ENCODE data around the gene CAPN3. TPM values are rescaled to one million over a fixed set of nuclear protein-coding genes. Genes with fewer than 3 reads are reported as not detected.

The CAPN3 gene
- total RNA-seq, 4 donors from 2014 or later: 2.3 to 7.5 (median 4.7) TPM

DNA sequence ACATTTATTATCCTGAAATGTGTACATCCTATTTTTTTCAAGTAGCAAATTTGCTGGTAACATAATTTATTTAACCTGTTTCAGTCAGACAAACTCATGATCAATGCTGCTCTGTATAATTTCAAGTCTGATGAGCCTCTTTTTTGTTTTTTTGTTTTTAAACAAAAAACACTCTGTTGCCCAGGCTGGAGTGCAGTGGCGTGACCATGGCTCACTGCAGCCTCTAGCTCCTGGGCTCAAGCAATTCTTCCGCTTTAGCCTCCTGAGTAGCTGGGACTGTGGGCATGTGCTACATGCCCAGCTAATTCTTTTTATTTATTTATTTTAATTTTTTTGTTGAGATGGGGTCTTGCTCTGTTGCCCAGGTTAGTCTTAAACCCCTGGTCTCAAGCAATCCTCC lies 40.1 kb upstream of the CAPN3 start:
- Histone ChIP-seq H3K27me3 (no peaks in the 10 kb centered on the region), H3K36me3 (peaks cover 0 to 39% (median 9%) of the 10 kb centered on the region in 4 donors), H3K4me3 (no peak overlapping the region), H3K27ac (replicated peaks in 1 of 4) (no peak overlapping the region), H3K9me3 (no peaks in the 10 kb centered on the region), H3K4me1 (no peaks in the 10 kb centered on the region)
- TF ChIP-seq POLR2A (IDR thresholded peaks at IDR 0.05; ENCODE audit: low read depth) (no peak), EP300 (IDR thresholded peaks at IDR 0.05) (no peak), POLR2AphosphoS5 (IDR thresholded peaks at IDR 0.05) (no peak)
- DNase-seq (ENCODE audit: extremely low spot score): no peak
- 94% methylated on average over 2 of the region's 2 CpGs for WGBS
- intact Hi-C loops (cut with DNase I): no loop called here

DNA sequence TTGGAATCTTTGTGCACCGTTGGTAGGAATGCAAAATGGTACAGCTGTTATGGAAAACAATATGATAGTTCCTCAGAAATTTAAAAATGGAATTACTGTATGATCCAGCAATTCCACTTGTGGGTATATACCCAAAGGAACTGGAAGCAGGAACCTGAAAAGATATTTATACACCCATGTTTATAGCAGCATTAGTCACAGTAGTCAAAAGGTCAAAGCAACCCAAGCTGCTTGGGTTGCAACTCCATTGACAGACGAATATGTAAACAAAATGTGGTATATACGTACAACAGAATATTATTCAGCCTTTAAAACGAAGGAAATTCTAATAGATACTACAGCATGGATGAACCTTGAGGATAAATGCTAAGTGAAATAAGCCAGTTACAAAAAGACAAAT lies 35.0 kb upstream of the CAPN3 start:
- H3K36me3 ChIP-seq: peaks cover 0 to 70% (median 30%) of the 10 kb centered on the region in 4 donors
- no peaks in the 10 kb centered on the region for H3K4me1 ChIP-seq
- H3K4me3 ChIP-seq: no peak overlapping the region
- no peaks in the 10 kb centered on the region for H3K27me3 ChIP-seq
- TF ChIP-seq POLR2AphosphoS5 (IDR thresholded peaks at IDR 0.05) (no peak), POLR2A (IDR thresholded peaks at IDR 0.05; ENCODE audit: low read depth) (no peak), EP300 (IDR thresholded peaks at IDR 0.05) (no peak)
- TF ChIP-seq, protein P1, sequence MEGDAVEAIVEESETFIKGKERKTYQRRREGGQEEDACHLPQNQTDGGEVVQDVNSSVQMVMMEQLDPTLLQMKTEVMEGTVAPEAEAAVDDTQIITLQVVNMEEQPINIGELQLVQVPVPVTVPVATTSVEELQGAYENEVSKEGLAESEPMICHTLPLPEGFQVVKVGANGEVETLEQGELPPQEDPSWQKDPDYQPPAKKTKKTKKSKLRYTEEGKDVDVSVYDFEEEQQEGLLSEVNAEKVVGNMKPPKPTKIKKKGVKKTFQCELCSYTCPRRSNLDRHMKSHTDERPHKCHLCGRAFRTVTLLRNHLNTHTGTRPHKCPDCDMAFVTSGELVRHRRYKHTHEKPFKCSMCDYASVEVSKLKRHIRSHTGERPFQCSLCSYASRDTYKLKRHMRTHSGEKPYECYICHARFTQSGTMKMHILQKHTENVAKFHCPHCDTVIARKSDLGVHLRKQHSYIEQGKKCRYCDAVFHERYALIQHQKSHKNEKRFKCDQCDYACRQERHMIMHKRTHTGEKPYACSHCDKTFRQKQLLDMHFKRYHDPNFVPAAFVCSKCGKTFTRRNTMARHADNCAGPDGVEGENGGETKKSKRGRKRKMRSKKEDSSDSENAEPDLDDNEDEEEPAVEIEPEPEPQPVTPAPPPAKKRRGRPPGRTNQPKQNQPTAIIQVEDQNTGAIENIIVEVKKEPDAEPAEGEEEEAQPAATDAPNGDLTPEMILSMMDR (IDR thresholded peaks at IDR 0.05): no peak
- H3K27ac ChIP-seq (replicated peaks in 1 of 4): no peak overlapping the region
- 80% methylated on average over 4 of the region's 4 CpGs for WGBS
- no peaks in the 10 kb centered on the region for H3K9me3 ChIP-seq
- DNase-seq (ENCODE audit: extremely low spot score): no peak
- intact Hi-C loops (cut with DNase I): no loop called here

DNA sequence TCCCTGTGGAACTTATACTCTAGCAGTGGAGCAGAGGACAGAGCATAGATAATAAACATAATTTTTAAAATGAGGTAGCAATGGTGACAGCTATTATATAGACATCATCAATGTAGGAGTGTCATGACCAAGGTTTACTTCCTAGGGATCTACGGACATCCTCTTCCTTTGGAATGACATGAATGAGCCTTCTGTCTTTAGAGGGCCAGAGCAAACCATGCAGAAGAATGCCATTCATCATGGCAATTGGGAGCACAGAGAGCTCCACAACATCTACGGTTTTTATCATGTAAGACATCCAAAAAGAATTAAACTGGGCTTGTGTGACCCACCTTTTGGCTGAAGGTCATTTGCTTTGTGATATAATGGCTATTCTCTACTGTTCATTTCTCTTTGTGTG lies 30.1 kb upstream of the CAPN3 start:
- Histone ChIP-seq H3K4me1 (no peaks in the 10 kb centered on the region), H3K36me3 (peaks cover 0 to 56% (median 25%) of the 10 kb centered on the region in 4 donors), H3K27me3 (no peaks in the 10 kb centered on the region), H3K4me3 (no peak overlapping the region), H3K27ac (replicated peaks in 1 of 4) (no peak overlapping the region), H3K9me3 (no peaks in the 10 kb centered on the region)
- 92% methylated on average over 2 of the region's 2 CpGs for WGBS
- TF ChIP-seq, protein P1 (IDR thresholded peaks at IDR 0.05): no peak
- no peak for TF ChIP-seq EP300 (IDR thresholded peaks at IDR 0.05)
- no peak for TF ChIP-seq POLR2AphosphoS5 (IDR thresholded peaks at IDR 0.05)
- TF ChIP-seq POLR2A (IDR thresholded peaks at IDR 0.05; ENCODE audit: low read depth): no peak
- DNase-seq (ENCODE audit: extremely low spot score): no peak
- intact Hi-C loops (cut with DNase I): no loop called here

DNA sequence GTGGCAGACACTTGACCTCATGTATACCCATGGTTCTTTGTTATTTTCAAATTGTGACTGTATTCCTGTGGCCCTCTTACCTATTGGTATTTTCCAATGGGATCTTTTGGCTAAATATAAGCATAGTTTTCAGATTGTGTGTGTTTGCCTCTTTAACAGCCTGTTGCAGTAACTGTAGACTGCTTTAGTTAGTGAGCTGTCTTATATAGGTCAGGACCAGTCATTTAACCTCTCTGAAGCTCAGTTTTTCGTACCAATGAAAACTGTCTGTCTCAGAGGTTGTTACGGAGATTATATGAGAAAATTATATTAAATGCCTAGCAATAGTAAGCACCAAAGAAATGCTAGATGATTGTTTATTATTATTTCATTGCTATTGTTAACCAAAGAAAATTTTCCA lies 29.3 kb upstream of the CAPN3 start:
- DNase-seq (ENCODE audit: extremely low spot score): no peak
- Histone ChIP-seq H3K36me3 (peaks cover 0 to 56% (median 23%) of the 10 kb centered on the region in 4 donors), H3K4me1 (no peaks in the 10 kb centered on the region), H3K27me3 (no peaks in the 10 kb centered on the region), H3K9me3 (peaks cover 0 to 5% (median 1%) of the 10 kb centered on the region in 4 donors), H3K4me3 (no peak overlapping the region), H3K27ac (replicated peaks in 1 of 4) (no peak overlapping the region)
- 86% methylated on average over 2 of the region's 2 CpGs for WGBS
- TF ChIP-seq POLR2AphosphoS5 (IDR thresholded peaks at IDR 0.05): no peak
- no peak for TF ChIP-seq POLR2A (IDR thresholded peaks at IDR 0.05; ENCODE audit: low read depth)
- TF ChIP-seq, protein P1 (IDR thresholded peaks at IDR 0.05): no peak
- no peak for TF ChIP-seq EP300 (IDR thresholded peaks at IDR 0.05)
- intact Hi-C loops (cut with DNase I): no loop called here

DNA sequence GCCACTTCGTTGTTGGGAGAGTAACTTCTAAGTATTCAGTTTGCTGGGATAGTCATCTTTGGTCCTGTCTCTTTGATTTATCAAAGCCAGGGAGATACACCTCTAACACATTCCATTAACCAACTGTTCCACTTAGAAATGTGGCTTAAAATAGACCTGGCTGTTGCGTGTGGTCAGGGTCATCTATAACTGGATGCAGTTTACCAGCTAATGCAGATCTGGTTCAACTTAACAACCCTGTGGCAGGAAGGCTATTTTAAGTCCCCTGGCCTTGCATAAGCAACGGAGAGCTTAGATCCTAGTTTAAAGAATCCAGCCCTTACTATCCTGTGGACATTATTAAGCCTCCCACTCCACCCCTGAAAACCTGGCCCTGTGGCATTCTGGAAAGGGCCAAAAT lies 28.1 kb upstream of the CAPN3 start:
- H3K9me3 ChIP-seq: peaks cover 0 to 8% (median 4%) of the 10 kb centered on the region in 4 donors
- TF ChIP-seq POLR2AphosphoS5 (IDR thresholded peaks at IDR 0.05) (no peak), POLR2A (IDR thresholded peaks at IDR 0.05; ENCODE audit: low read depth) (no peak), EP300 (IDR thresholded peaks at IDR 0.05) (no peak)
- TF ChIP-seq, protein P1 (IDR thresholded peaks at IDR 0.05): no peak
- H3K4me1 ChIP-seq: no peaks in the 10 kb centered on the region
- H3K36me3 ChIP-seq: peaks cover 0 to 57% (median 18%) of the 10 kb centered on the region in 4 donors
- H3K27ac ChIP-seq (replicated peaks in 1 of 4): no peak overlapping the region
- intact Hi-C loops (cut with DNase I): no loop called here
- no peaks in the 10 kb centered on the region for H3K27me3 ChIP-seq
- no peak overlapping the region for H3K4me3 ChIP-seq
- no peak for DNase-seq (ENCODE audit: extremely low spot score)
- 58% methylated on average over 3 of the region's 3 CpGs for WGBS

Data from esophagus muscularis mucosa (tissue), 4 donors.